NT2/D1 (cell line): ENCODE results near the gene DOC2B.

Source experiments
- YY1 ChIP-seq: IDR thresholded peaks from 2 replicates; pipeline ENCODE4 v1.6.1; 2011; ENCODE audit not compliant: insufficient read length, insufficient read depth
- ZNF274 ChIP-seq: IDR thresholded peaks from 2 replicates; pipeline ENCODE4 v1.6.1; 2011; ENCODE audit warnings: mild to moderate bottlenecking, low read depth, low read length

DNA sequence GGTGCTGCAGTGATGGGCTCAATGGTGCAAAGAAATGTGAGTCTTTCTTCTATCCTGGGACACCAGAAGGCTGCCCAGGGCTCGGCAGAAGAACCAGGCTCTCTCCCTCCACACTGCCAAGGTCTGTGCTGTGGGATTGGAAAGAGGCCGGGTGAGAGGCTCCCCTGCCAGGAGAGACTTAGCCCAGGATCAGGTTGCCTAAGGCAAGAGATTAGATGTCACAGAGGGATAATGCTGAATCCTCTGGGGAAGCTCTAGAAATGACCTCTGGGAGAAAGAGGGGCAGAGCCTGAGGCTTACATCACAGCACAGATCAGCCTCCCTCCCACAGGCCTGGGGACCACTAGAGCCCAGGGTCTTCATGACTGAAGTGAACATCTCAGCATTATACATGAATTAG is 5.7 kb upstream of the DOC2B start:
- TF ChIP-seq ZNF274, result no peak
- TF ChIP-seq YY1, result no peak
